ENCODE measurements around the gene GALNT9.

The GALNT9 gene

DNA sequence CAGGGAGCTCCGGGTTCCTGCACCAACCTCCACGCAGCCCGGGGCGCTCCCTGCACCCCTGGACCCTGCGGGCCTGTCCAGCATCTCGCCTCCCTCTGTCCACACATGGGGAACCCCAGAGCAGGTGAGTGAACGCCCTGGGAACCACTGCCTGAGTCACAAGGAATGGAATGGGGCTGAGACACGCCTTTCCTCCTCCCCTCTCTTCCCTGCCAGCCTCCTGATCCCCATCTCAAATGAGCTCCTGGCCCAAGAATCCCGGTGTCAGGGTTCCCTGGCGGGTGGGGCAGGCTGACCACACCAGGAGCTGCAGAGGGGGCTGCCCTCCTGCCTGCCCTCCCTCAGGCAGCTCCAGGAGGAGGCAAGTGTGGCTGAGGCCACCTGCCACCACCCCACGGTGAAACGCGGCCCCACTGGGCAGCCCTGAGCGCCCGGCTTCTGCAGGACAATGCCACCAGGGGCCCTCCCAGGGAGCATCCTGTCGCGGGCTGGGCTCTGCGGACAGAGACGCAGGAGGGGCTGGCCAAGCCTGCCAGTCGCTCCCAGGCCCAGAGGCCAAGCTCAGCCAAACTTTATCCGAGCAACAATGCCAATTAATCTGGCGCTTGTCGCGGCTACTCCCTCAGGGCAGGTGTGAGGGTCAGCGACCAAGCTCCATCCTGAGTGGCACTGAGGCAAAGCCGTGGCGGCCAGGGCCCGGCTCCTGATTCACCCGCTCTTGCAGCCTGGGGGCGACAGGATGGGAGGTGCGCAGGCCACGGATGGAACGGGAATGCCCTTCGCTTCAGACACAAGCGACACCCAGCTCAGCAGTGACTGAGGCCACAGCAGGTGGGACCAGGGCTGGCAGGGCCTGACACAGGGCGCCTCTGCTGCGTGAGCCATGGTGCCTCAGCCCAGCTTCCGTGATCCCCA lies 44.3 kb downstream of the GALNT9 start (continued):
- TF ChIP-seq, protein P1, sequence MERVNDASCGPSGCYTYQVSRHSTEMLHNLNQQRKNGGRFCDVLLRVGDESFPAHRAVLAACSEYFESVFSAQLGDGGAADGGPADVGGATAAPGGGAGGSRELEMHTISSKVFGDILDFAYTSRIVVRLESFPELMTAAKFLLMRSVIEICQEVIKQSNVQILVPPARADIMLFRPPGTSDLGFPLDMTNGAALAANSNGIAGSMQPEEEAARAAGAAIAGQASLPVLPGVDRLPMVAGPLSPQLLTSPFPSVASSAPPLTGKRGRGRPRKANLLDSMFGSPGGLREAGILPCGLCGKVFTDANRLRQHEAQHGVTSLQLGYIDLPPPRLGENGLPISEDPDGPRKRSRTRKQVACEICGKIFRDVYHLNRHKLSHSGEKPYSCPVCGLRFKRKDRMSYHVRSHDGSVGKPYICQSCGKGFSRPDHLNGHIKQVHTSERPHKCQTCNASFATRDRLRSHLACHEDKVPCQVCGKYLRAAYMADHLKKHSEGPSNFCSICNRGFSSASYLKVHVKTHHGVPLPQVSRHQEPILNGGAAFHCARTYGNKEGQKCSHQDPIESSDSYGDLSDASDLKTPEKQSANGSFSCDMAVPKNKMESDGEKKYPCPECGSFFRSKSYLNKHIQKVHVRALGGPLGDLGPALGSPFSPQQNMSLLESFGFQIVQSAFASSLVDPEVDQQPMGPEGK (CRISPR knock-in tag; IDR thresholded peaks at IDR 0.05; ENCODE audit: borderline replicate concordance): no peak

GRCh38 chr12:132284071-132284826 lies 45.1 kb downstream of the GALNT9 start:
- TF ChIP-seq ISL1 (CRISPR knock-in tag; IDR thresholded peaks at IDR 0.05) (no peak), TSHZ2 (CRISPR knock-in tag; IDR thresholded peaks at IDR 0.05) (no peak), ZFP30 (CRISPR knock-in tag; IDR thresholded peaks at IDR 0.05) (no peak), TCF4 (CRISPR knock-in tag; IDR thresholded peaks at IDR 0.05; ENCODE audit: borderline replicate concordance) (no peak), PPARA (CRISPR knock-in tag; IDR thresholded peaks at IDR 0.05; ENCODE audit: borderline replicate concordance) (no peak), GLIS3 (CRISPR knock-in tag; IDR thresholded peaks at IDR 0.05) (no peak), ZNF565 (CRISPR knock-in tag; conservative IDR thresholded peaks at IDR 0.05; ENCODE audit: low read depth) (no peak), ZC3H10 (CRISPR knock-in tag; IDR thresholded peaks at IDR 0.05) (no peak), ARNTL (CRISPR knock-in tag; IDR thresholded peaks at IDR 0.05; ENCODE audit: borderline replicate concordance, low read depth) (no peak), SNAI2 (CRISPR knock-in tag; IDR thresholded peaks at IDR 0.05) (no peak), BACH2 (CRISPR knock-in tag; IDR thresholded peaks at IDR 0.05; ENCODE audit: borderline replicate concordance) (no peak), ZFP3 (CRISPR knock-in tag; IDR thresholded peaks at IDR 0.05) (no peak), ZNF8 (CRISPR knock-in tag; IDR thresholded peaks at IDR 0.05) (no peak), ESRRG (CRISPR knock-in tag; IDR thresholded peaks at IDR 0.05) (no peak), TOX (CRISPR knock-in tag; IDR thresholded peaks at IDR 0.05; ENCODE audit: borderline replicate concordance) (no peak)
- TF ChIP-seq, protein P2, sequence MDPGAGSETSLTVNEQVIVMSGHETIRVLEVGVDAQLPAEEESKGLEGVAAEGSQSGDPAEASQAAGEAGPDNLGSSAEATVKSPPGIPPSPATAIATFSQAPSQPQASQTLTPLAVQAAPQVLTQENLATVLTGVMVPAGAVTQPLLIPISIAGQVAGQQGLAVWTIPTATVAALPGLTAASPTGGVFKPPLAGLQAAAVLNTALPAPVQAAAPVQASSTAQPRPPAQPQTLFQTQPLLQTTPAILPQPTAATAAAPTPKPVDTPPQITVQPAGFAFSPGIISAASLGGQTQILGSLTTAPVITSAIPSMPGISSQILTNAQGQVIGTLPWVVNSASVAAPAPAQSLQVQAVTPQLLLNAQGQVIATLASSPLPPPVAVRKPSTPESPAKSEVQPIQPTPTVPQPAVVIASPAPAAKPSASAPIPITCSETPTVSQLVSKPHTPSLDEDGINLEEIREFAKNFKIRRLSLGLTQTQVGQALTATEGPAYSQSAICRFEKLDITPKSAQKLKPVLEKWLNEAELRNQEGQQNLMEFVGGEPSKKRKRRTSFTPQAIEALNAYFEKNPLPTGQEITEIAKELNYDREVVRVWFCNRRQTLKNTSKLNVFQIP (CRISPR knock-in tag; IDR thresholded peaks at IDR 0.05; ENCODE audit: borderline replicate concordance, low read depth): no peak
- TF ChIP-seq, protein P3, sequence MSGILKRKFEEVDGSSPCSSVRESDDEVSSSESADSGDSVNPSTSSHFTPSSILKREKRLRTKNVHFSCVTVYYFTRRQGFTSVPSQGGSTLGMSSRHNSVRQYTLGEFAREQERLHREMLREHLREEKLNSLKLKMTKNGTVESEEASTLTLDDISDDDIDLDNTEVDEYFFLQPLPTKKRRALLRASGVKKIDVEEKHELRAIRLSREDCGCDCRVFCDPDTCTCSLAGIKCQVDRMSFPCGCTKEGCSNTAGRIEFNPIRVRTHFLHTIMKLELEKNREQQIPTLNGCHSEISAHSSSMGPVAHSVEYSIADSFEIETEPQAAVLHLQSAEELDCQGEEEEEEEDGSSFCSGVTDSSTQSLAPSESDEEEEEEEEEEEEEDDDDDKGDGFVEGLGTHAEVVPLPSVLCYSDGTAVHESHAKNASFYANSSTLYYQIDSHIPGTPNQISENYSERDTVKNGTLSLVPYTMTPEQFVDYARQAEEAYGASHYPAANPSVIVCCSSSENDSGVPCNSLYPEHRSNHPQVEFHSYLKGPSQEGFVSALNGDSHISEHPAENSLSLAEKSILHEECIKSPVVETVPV (CRISPR knock-in tag; IDR thresholded peaks at IDR 0.05): no peak
- TF ChIP-seq, protein P1 (CRISPR knock-in tag; IDR thresholded peaks at IDR 0.05; ENCODE audit: borderline replicate concordance): no peak
- peak; percentile 56 for ATAC-seq
